Right hindlimb (tissue), 1 donor: ENCODE data around the gene RSBN1L.
"Not testable (repeated sequence)": the region's sequence is repeated elsewhere in the genome, so short reads cannot be mapped to it uniquely, and the experiment has no call there.

Source experiments
- DNase-seq: peaks from one replicate; pipeline ENCODE4 v3.0.0-alpha.2; 2018

Gene RSBN1L

DNA sequence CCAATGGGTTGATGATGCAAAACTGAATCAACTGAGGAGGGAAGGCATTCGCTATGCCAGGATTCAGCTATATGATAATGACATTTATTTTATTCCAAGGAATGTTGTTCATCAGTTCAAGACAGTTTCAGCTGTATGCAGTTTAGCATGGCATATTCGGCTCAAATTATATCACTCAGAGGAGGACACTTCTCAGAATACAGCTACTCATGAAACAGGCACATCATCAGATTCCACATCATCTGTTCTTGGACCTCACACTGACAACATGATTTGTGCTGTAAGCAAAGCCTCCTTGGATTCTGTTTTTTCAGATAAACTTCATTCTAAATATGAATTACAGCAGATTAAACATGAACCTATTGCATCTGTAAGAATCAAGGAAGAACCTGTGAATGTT lies 82.3 kb downstream of the RSBN1L start:
- no peak for DNase-seq

DNA sequence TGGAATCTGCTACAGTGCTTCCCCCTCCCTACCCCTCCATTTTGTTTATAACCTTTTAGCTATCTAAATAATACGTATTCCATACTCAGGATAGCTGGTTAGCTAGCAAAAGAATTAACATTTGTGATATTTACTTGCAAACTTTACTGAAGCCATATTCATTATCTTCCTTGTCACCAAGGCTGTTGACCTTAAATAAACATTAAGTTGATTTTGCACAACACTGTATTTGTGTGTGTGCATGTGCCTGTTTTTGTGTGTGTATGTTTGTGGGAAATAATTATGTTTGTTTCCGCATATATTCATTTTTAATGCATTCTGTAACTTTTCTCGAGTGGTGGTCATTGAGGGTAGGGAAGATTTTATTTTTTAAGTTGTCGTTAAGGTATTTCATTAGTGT lies 86.1 kb downstream of the RSBN1L start:
- no peak for DNase-seq

DNA sequence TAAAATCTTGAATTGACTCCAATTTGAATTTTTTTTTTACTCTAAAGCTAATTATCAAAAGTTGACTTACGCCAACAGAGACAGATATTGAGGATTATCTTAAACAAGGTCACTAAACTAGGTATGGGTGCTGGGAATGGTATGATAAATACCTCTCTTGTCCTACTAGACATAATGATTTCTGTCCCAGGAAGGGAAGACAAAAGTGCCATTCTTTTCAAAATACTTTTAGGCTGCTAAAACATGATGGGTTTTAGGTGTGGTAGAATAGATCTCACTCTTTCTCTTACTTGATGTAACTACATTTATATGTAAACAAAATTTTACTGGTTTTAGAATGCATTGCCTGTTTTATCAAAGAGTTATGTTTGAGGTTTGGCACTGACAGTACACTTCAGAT lies 86.9 kb downstream of the RSBN1L start:
- no peak for DNase-seq

DNA sequence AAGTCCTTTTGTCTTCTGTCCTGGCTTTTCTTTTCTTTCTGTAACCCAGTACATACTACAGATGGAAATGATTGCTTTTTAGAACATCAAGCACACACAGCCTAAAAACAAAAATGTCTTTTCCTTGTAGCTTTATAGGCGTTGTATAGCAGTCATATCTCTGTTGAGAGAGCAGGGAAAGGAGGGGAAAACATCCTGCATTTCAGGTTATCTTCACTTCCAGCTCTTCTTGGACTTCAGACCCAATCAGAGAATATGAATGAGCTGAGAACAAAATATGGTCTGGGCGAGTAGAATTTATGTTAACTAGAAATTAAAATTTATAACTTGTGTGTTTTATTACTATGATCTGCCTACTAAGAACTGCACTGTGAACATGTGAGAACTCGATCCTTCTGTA lies 87.3 kb downstream of the RSBN1L start:
- DNase-seq: no peak

DNA sequence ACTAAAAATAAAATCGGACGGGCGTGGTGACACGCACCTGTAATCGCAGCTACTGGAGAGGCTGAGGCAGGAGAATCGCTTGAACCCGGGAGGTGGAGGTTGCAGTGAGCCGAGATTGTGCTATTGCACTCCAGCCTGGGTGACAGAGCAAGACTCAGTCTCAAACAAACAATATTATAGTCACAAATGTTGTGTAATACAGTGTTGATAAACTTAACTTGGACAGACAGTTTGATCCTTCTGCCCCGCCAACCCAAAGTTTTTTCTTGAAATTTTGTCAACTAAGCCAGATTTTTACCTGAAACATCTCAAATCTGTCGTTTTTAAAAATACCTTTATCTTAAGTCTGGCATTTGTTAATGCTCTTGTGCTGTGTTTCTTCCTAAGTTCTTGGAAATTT lies 88.2 kb downstream of the RSBN1L start:
- not testable (repeated sequence) for DNase-seq

- DNase-seq: no peak
Measured at GRCh38 chr7:77786018-77786417, 89.8 kb downstream of the RSBN1L start.

DNA sequence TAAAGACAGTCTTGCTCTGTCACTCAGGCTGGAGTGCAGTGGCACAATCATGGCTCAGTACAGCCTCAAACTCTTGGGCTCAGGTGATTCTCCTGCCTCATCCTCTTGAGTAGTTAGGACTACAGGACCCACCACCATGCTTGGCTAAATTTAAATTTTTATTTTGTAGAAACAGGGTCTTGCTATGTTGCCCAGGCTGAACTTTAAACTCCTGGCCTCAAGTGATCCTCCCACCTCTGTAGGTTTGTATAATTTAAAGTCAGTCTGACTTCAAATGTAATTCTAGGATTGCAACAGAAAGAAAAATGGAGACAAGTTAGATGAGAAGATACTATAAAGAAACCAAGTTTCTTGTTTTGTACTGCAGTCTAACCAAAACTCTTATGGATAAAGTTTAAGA lies 90.5 kb downstream of the RSBN1L start:
- DNase-seq: no peak

- no peak for DNase-seq
Measured at GRCh38 chr7:77788327-77788902, 92.2 kb downstream of the RSBN1L start.

- DNase-seq: no peak
Measured at GRCh38 chr7:77791336-77791735, 95.1 kb downstream of the RSBN1L start.

GRCh38 chr7:77791956-77792355 lies 95.7 kb downstream of the RSBN1L start:
- no peak for DNase-seq

DNA sequence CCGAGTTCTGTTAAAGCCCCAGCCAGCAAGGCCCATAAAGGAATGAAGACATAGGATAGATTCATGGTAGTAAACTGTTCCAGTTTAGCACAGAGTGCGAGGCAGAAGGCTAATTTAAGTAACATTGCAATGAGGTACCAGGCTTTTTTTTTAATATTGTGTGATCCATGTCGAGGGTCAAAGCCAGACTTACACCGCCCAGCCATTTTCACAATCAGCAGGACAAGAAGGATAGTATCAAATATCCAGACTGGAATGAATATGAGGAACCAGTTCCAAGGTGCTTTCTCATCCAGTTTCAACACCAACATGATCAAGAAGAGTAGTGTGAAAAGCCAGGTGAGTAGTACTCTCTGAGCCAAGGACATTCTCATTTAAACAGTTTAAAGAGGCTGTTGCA lies 97.7 kb downstream of the RSBN1L start:
- no peak for DNase-seq

GRCh38 chr7:77796109-77796508 lies 99.8 kb downstream of the RSBN1L start:
- DNase-seq: no peak

DNA sequence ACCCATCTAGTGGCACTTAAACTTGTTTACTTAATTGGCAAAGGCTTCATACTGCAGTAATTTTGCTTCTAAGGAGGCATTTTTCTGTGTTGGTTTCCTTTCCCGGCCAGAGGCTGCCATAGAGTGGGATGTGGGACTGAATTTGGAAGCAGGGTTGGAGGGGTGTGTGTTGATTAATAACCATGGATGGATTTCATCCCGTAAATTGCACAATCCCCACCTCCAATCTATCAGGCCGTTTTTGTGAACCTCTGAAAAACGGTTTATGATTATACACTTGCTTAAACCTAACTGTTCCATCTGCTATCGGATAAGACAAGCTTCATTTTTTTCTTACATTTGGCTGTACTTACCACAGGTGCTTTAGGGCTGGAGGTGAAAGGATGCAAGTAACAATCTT lies 100.7 kb downstream of the RSBN1L start:
- no peak for DNase-seq

- DNase-seq: no peak
Measured at GRCh38 chr7:77797734-77798393, 101.6 kb downstream of the RSBN1L start.

- DNase-seq: peak; percentile 99
Measured at GRCh38 chr7:77798394-77799077, 102.3 kb downstream of the RSBN1L start, which contains the start of the genes PHTF2 and TMEM60. TSS of gene PHTF2 (plus strand) at chr7:77798773. TSS of gene TMEM60 (minus strand) at chr7:77798434. CDS start at chr7:77794373, 4,061 bp downstream.

GRCh38 chr7:77799078-77799964 lies 103.1 kb downstream of the RSBN1L start:
- DNase-seq: peak; percentile 69

- DNase-seq: no peak
Measured at GRCh38 chr7:77800158-77800557, 103.9 kb downstream of the RSBN1L start.

GRCh38 chr7:77800730-77801129 lies 104.5 kb downstream of the RSBN1L start:
- no peak for DNase-seq

GRCh38 chr7:77802557-77803405 lies 106.5 kb downstream of the RSBN1L start:
- no peak for DNase-seq

- no peak for DNase-seq
Measured at GRCh38 chr7:77806425-77806824, 110.2 kb downstream of the RSBN1L start.

DNA sequence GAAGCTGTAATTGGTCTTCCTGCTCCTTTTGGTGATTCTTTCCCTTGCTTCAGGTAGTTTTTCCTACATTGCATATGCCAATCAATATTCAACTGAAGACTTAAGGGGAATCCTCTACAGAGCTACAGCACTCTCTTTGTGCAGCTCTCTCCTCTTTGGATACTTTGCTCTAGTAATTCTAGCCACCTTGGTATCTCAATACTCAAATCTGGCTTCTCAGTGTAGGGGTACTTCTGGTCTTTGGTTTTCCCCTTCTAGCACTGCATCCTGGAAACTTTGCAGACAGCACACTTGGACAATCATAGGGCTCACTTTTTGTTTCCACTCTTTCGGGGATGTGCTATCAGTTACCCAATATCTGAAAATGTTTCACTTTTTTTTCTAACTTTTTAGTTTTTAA lies 112.3 kb downstream of the RSBN1L start:
- no peak for DNase-seq
